GM13976 (cell line): Measurements from ENCODE around the gene PKN2.

ENCODE experiments used
- DNase-seq: peaks from one replicate; pipeline ENCODE4 v3.0.0; 2012; ENCODE audit warnings: low spot score
- in situ Hi-C: fragments of 300-500 bp; cut with MboI; formaldehyde crosslinking; loops from one replicate; pipeline ENCODE4 v1.12.0; 2022; ENCODE audit warnings: low sequenced_read_pairs, mixed read lengths, inconsistent platforms; ENCODE audit not compliant: unreplicated experiment
- TF ChIP-seq, protein P1 (sequence below): IDR thresholded peaks from 2 replicates; pipeline ENCODE4 v1.5.1; 2012; ENCODE audit warnings: borderline replicate concordance, mild to moderate bottlenecking; ENCODE audit not compliant: insufficient read depth; ENCODE audit errors: extremely low read depth, missing control alignments, control extremely low read depth

Gene PKN2

GRCh38 chr1:88658419-88658818 is 25.7 kb upstream of the PKN2 start:
- DNase-seq: no peak
- in situ Hi-C loops: loop anchor here (10.0 kb wide), 1 partner anchor 206 kb away; no protein-coding TSS in a partner anchor
- TF ChIP-seq, protein P1, sequence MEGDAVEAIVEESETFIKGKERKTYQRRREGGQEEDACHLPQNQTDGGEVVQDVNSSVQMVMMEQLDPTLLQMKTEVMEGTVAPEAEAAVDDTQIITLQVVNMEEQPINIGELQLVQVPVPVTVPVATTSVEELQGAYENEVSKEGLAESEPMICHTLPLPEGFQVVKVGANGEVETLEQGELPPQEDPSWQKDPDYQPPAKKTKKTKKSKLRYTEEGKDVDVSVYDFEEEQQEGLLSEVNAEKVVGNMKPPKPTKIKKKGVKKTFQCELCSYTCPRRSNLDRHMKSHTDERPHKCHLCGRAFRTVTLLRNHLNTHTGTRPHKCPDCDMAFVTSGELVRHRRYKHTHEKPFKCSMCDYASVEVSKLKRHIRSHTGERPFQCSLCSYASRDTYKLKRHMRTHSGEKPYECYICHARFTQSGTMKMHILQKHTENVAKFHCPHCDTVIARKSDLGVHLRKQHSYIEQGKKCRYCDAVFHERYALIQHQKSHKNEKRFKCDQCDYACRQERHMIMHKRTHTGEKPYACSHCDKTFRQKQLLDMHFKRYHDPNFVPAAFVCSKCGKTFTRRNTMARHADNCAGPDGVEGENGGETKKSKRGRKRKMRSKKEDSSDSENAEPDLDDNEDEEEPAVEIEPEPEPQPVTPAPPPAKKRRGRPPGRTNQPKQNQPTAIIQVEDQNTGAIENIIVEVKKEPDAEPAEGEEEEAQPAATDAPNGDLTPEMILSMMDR: no peak

GRCh38 chr1:88659552-88659951 is 24.5 kb upstream of the PKN2 start:
- DNase-seq: no peak
- TF ChIP-seq, protein P1: no peak
- in situ Hi-C loops: loop anchor here (10.0 kb wide), 1 partner anchor 205 kb away; no protein-coding TSS in a partner anchor

GRCh38 chr1:88661188-88661587 is 22.9 kb upstream of the PKN2 start:
- in situ Hi-C loops: no loop called here
- TF ChIP-seq, protein P1: no peak
- DNase-seq: no peak

- in situ Hi-C loops: no loop called here
- no peak for DNase-seq
- TF ChIP-seq, protein P1: no peak
Measured at GRCh38 chr1:88661951-88662699, 21.9 kb upstream of the PKN2 start.

- TF ChIP-seq, protein P1: no peak
- no peak for DNase-seq
- in situ Hi-C loops: no loop called here
Measured at GRCh38 chr1:88662723-88663122, 21.4 kb upstream of the PKN2 start.

- TF ChIP-seq, protein P1: no peak
- no peak for DNase-seq
- in situ Hi-C loops: no loop called here
Measured at GRCh38 chr1:88668405-88668804, 15.7 kb upstream of the PKN2 start.
